IPS-11a (cell line): ENCODE measurements around the gene PFN4.

Source experiments
- H3K4me3 ChIP-seq: one replicate; pipeline ENCODE4 v1.5.1; 2013; ENCODE audit warnings: low read depth, low read length, control low read depth

Gene PFN4

GRCh38 chr2:24080701-24081100 is 42.4 kb downstream of the PFN4 start:
- H3K4me3 ChIP-seq: no peak overlapping the region

GRCh38 chr2:24077879-24078278 is 45.3 kb downstream of the PFN4 start:
- H3K4me3 ChIP-seq: peak overlapping the region; percentile 36

GRCh38 chr2:24077535-24077877 is 45.6 kb downstream of the PFN4 start:
- H3K4me3 ChIP-seq: peak overlapping the region; percentile 36

- peak overlapping the region; percentile 36 for H3K4me3 ChIP-seq
These were observed 46.1 kb downstream of the PFN4 start for GRCh38 chr2:24076849-24077534.

GRCh38 chr2:24075915-24076848 is 47.0 kb downstream of the PFN4 start, which contains the start of gene SF3B6:
TSS of gene SF3B6 (minus strand) at chr2:24076326. CDS start at chr2:24076229, 97 bp downstream.
- H3K4me3 ChIP-seq: peak within 1 kb of the TSS; percentile 98

GRCh38 chr2:24075259-24075658 is 47.9 kb downstream of the PFN4 start:
- H3K4me3 ChIP-seq: peak overlapping the region; percentile 98

GRCh38 chr2:24073816-24074215 is 49.3 kb downstream of the PFN4 start:
- no peak overlapping the region for H3K4me3 ChIP-seq

- H3K4me3 ChIP-seq: no peak overlapping the region
These were observed 50.9 kb downstream of the PFN4 start for GRCh38 chr2:24072259-24072658.

- H3K4me3 ChIP-seq: no peak overlapping the region
These were observed 57.8 kb downstream of the PFN4 start for GRCh38 chr2:24065341-24065740.
